ENCODE results near the gene ARAF.

GRCh38 chrX:47584714-47585113, 23.7 kb downstream of the ARAF start:
- TF ChIP-seq CTCF (IDR thresholded peaks at IDR 0.05) (no peak), POLR2A (IDR thresholded peaks at IDR 0.05) (no peak), POLR2AphosphoS5 (IDR thresholded peaks at IDR 0.05) (no peak)

Data from gastroesophageal sphincter (tissue), 3 donors.